ENCODE results near the gene SRBD1.

The SRBD1 gene

GRCh38 chr2:45373534-45373933 is 237.5 kb downstream of the SRBD1 start:
- no peak for DNase-seq (ENCODE audit: low spot score)

- no peak for DNase-seq (ENCODE audit: low spot score)
Measured at GRCh38 chr2:45370369-45370768, 240.7 kb downstream of the SRBD1 start.

GRCh38 chr2:45368792-45369191 is 242.3 kb downstream of the SRBD1 start:
- no peak for DNase-seq (ENCODE audit: low spot score)

- DNase-seq (ENCODE audit: low spot score), result no peak
Measured at GRCh38 chr2:45361666-45362065, 249.4 kb downstream of the SRBD1 start.

- DNase-seq (ENCODE audit: low spot score), result no peak
Measured at GRCh38 chr2:45354776-45355175, 256.3 kb downstream of the SRBD1 start.

GRCh38 chr2:45353879-45354278 is 257.2 kb downstream of the SRBD1 start:
- DNase-seq (ENCODE audit: low spot score), result no peak

GRCh38 chr2:45352506-45352905 is 258.6 kb downstream of the SRBD1 start:
- DNase-seq (ENCODE audit: low spot score), result no peak

GRCh38 chr2:45345331-45346234 is 265.5 kb downstream of the SRBD1 start:
- no peak for DNase-seq (ENCODE audit: low spot score)

GRCh38 chr2:45344502-45344901 is 266.6 kb downstream of the SRBD1 start:
- DNase-seq (ENCODE audit: low spot score), result no peak

GRCh38 chr2:45344071-45344470 is 267.0 kb downstream of the SRBD1 start:
- no peak for DNase-seq (ENCODE audit: low spot score)

GRCh38 chr2:45343251-45344017 is 267.6 kb downstream of the SRBD1 start:
- no peak for DNase-seq (ENCODE audit: low spot score)

GRCh38 chr2:45340318-45340717 is 270.7 kb downstream of the SRBD1 start:
- DNase-seq (ENCODE audit: low spot score), result no peak

- DNase-seq (ENCODE audit: low spot score), result no peak
Measured at GRCh38 chr2:45339253-45339652, 271.8 kb downstream of the SRBD1 start.

Data from pons (tissue), 1 donor.